ENCODE results near the gene KANTR.
"Not testable (repeated sequence)": the region's sequence is repeated elsewhere in the genome, so short reads cannot be mapped to it uniquely, and the experiment has no call there.

KANTR gene

DNA sequence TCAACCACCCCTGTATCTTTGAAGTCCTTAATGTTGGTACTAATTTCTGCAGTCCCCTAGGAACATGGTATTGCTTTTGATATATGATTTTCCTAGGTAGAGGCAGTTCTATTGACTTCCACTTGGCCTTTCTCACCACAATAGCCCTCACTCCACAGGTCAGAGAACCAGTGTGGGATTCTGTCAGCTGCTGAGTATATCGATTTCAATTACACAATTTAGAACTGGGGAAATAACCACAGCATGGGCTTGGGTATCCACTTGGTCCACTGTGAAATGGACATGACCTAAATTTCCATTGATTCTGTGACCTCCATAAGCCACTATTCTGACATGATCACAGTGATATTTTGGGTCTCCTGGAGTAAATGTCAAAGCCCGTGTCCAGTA lies 62.3 kb downstream of the KANTR start:
- H3K4me3 ChIP-seq (replicated peaks; ENCODE audit: low read depth, low read length): no peak overlapping the region
- no peak for DNase-seq (ENCODE audit: extremely low read depth, low read depth)
- no peak for TF ChIP-seq CTCF (IDR thresholded peaks at IDR 0.05; ENCODE audit: low read depth, low read length, missing control alignments)

DNA sequence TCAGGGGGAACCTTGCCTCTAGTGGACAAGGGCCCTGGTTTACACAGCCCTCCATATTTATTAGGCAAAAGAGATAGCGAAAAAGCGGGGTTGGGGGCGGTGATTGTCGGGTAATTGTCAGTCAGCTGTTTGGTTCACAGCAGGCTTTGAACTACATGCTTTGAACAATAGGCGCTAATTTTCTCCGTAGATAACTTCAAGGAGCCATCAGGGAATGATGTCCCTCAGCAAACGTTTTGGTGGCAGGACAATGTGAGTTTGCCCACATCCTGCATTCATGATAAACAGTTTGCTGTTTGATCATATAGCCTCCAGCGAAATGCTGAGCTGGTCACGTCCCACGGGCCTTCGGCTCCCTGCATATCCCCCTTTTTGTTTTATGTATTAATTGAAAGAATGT lies 65.2 kb downstream of the KANTR start:
- H3K4me3 ChIP-seq (replicated peaks; ENCODE audit: low read depth, low read length): no peak overlapping the region
- TF ChIP-seq CTCF (IDR thresholded peaks at IDR 0.05; ENCODE audit: low read depth, low read length, missing control alignments): no peak

DNA sequence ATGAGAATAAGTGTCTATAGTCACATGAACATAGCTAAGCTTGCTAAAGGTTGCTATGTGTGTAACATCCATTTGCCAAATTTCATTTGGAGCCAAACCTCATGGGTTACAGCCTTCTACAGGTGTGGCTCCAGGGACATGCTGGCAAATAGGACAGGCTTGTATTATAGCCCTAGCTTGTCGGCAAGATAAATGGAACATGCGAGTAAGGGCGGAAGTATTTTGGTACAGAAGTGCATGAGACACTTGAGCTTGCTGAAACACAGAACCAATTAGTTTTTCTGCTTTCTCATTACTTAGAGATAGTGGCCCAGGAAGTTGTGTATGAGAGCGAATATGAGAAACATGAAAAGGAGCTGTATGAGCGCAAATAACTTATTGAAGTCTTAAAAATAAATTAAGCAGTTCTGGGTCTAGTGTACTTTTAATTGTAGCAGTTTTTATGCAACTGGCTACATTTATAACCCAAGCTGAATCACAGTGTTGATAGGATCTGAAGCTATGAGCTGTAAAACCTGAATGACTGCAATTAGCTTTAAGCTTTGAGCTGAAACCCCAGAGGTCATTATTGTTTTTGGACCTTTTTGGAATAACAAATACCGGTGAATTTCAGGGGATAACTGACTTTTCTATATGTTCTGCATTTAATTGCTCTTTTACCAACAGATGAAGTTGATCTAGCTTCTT lies 66.5 kb downstream of the KANTR start:
- H3K4me3 ChIP-seq (replicated peaks; ENCODE audit: low read depth, low read length): no peak overlapping the region
- TF ChIP-seq CTCF (IDR thresholded peaks at IDR 0.05; ENCODE audit: low read depth, low read length, missing control alignments): no peak
- no peak for DNase-seq (ENCODE audit: extremely low read depth, low read depth)

More for the DNA sequence above, 65.2 kb downstream of the KANTR start:
- DNase-seq (ENCODE audit: extremely low read depth, low read depth): no peak

DNA sequence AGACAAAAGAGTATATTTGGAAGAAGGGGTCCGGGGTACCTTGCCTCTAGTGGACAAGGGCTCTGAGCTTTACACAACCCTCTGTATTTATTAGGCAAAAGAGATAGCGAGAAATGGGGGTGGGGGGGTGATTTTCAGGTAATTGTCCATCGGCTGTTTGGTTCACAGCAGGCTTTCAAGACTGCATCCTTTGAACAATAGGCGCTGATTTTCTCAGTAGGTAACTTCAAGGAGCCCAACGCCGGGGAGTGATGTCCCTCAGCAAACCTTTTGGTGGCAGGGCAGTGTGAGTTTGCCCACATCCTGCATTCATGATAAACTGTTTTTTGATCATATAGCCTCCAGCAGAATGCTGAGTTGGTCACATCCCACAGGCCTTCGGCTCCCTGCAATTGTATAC lies 69.5 kb downstream of the KANTR start:
- no peak overlapping the region for H3K4me3 ChIP-seq (replicated peaks; ENCODE audit: low read depth, low read length)
- no peak for TF ChIP-seq CTCF (IDR thresholded peaks at IDR 0.05; ENCODE audit: low read depth, low read length, missing control alignments)
- DNase-seq (ENCODE audit: extremely low read depth, low read depth): no peak

- not testable (repeated sequence) for DNase-seq (ENCODE audit: extremely low read depth, low read depth); H3K4me3 ChIP-seq (replicated peaks; ENCODE audit: low read depth, low read length)
Measured at GRCh38 chrX:53164566-53164965, 70.6 kb downstream of the KANTR start.

GRCh38 chrX:53166103-53166502 lies 72.2 kb downstream of the KANTR start:
- no peak for DNase-seq (ENCODE audit: extremely low read depth, low read depth)
- TF ChIP-seq CTCF (IDR thresholded peaks at IDR 0.05; ENCODE audit: low read depth, low read length, missing control alignments): no peak
- H3K4me3 ChIP-seq (replicated peaks; ENCODE audit: low read depth, low read length): no peak overlapping the region

DNA sequence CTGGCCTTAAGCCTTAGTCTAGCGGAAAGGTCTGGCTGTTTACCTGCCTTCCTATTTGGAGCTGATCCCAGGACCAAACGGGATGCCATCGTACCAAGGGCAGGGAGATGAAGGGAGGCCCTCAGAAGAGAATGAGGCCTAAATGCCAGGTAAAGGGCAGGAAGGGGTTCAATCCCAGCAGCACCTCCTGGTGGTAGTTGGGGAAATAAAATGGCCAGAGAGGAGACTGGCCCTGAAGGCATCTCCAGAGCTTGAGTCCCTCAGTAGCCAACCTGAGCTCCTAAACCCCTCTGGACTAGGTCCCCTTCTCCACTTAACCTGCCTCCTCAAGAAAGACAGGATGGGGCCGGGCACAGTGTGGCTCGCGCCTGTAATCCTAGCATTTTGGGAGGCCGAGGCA lies 77.4 kb downstream of the KANTR start:
- H3K4me3 ChIP-seq (replicated peaks; ENCODE audit: low read depth, low read length): no peak overlapping the region
- DNase-seq (ENCODE audit: extremely low read depth, low read depth): no peak
- TF ChIP-seq CTCF (IDR thresholded peaks at IDR 0.05; ENCODE audit: low read depth, low read length, missing control alignments): no peak

Data from HFF-Myc (cell line).